Activated CD8-positive, alpha-beta T cell treated with anti-CD3 and anti-CD28 coated beads, Interleukin-2, amount 10 ng/mL, durations not matched to agents 7 days and 5 days (primary cell): ENCODE results near the gene GCN1. TPM values are rescaled to one million over a fixed set of nuclear protein-coding genes. Genes with fewer than 3 reads are reported as not detected.
A peak's percentile ranks its signal among the peaks of the same experiment; 100 is the strongest.

ENCODE experiments used
- ATAC-seq: fragments of 150-1000 bp; cut with Tn5 transposase; one replicate; pipeline ENCODE4 v1.10.0; 2021; ENCODE audit warnings: moderate library complexity
- CTCF ChIA-PET: fragments of 350-600 bp; sonication (Branson Sonifier 250); formaldehyde crosslinking; loops from one replicate; lab custom pipeline; 2021; ENCODE audit warnings: antibody characterized with exemption; lab: Charles Lee
- POLR2A ChIA-PET: fragments of 350-600 bp; sonication (Branson Sonifier 250); formaldehyde crosslinking; loops from one replicate; lab custom pipeline; 2021; ENCODE audit warnings: antibody characterized with exemption; lab: Charles Lee
- DNase-seq: peaks from one replicate; pipeline ENCODE4 v3.0.0-alpha.2; 2020
- H3K27ac Mint-ChIP-seq: one replicate; pipeline ENCODE4 v1.8.0; 2021; ENCODE audit warnings: mild to moderate bottlenecking, mixed read lengths
- H3K27me3 Mint-ChIP-seq: one replicate; pipeline ENCODE4 v1.8.0; 2021; ENCODE audit warnings: low read depth, mixed read lengths
- H3K36me3 Mint-ChIP-seq: one replicate; pipeline ENCODE4 v1.8.0; 2021; ENCODE audit warnings: low read depth, mixed read lengths
- H3K4me1 Mint-ChIP-seq: one replicate; pipeline ENCODE4 v1.8.0; 2021; ENCODE audit warnings: low read depth, mixed read lengths
- H3K4me3 Mint-ChIP-seq: one replicate; pipeline ENCODE4 v1.8.0; 2021; ENCODE audit warnings: mild to moderate bottlenecking, mixed read lengths
- H3K9me3 Mint-ChIP-seq: one replicate; pipeline ENCODE4 v1.8.0; 2022; ENCODE audit warnings: mixed read lengths; ENCODE audit not compliant: insufficient read depth
- total RNA-seq, 2 experiments: library from RNA; stranded (reverse); gene quantifications; one replicate each; pipeline ENCODE4 v1.2.3, GENCODE V29; 2021

GCN1 gene
- total RNA-seq, 2 experiments from 2014 or later: 109 to 112 TPM

GRCh38 chr12:120140603-120141002 is 53.9 kb downstream of the GCN1 start:
- no peaks in the 10 kb centered on the region for H3K9me3 Mint-ChIP-seq
- no peak overlapping the region for H3K27ac Mint-ChIP-seq
- ATAC-seq (no peak), DNase-seq (no peak)
- ChIA-PET CTCF (interaction anchor here (0.7 kb wide), 1 partner anchor 296 kb away, joined by 3 read pairs; no protein-coding TSS in a partner anchor), POLR2A (no interaction called here)
- H3K4me3 Mint-ChIP-seq: no peak overlapping the region
- H3K36me3 Mint-ChIP-seq: peaks cover 67% of the 10 kb centered on the region
- H3K4me1 Mint-ChIP-seq: no peaks in the 10 kb centered on the region
- no peaks in the 10 kb centered on the region for H3K27me3 Mint-ChIP-seq

- no peak overlapping the region for H3K27ac Mint-ChIP-seq
- no peak overlapping the region for H3K4me3 Mint-ChIP-seq
- CTCF ChIA-PET: no interaction called here
- H3K27me3 Mint-ChIP-seq: no peaks in the 10 kb centered on the region
- no peaks in the 10 kb centered on the region for H3K9me3 Mint-ChIP-seq
- ATAC-seq (no peak), DNase-seq (no peak)
- peaks cover 2% of the 10 kb centered on the region for H3K4me1 Mint-ChIP-seq
- peaks cover 67% of the 10 kb centered on the region for H3K36me3 Mint-ChIP-seq
- POLR2A ChIA-PET: no interaction called here
Measured at GRCh38 chr12:120139958-120140357, 54.6 kb downstream of the GCN1 start.

GRCh38 chr12:120138366-120138765 is 56.1 kb downstream of the GCN1 start:
- ChIA-PET CTCF (no interaction called here), POLR2A (no interaction called here)
- ATAC-seq (no peak), DNase-seq (no peak)
- no peak overlapping the region for H3K27ac Mint-ChIP-seq
- no peaks in the 10 kb centered on the region for H3K27me3 Mint-ChIP-seq
- H3K9me3 Mint-ChIP-seq: no peaks in the 10 kb centered on the region
- H3K36me3 Mint-ChIP-seq: peaks cover 67% of the 10 kb centered on the region
- no peak overlapping the region for H3K4me3 Mint-ChIP-seq
- H3K4me1 Mint-ChIP-seq: peaks cover 4% of the 10 kb centered on the region

GRCh38 chr12:120137833-120138232 is 56.7 kb downstream of the GCN1 start:
- ChIA-PET CTCF (no interaction called here), POLR2A (no interaction called here)
- Mint-ChIP-seq H3K4me3 (no peak overlapping the region), H3K27ac (no peak overlapping the region), H3K9me3 (no peaks in the 10 kb centered on the region), H3K36me3 (peaks cover 71% of the 10 kb centered on the region), H3K4me1 (peaks cover 4% of the 10 kb centered on the region), H3K27me3 (no peaks in the 10 kb centered on the region)
- DNase-seq: no peak
- no peak for ATAC-seq

GRCh38 chr12:120136093-120136770 is 58.3 kb downstream of the GCN1 start:
- peaks cover 4% of the 10 kb centered on the region for H3K4me1 Mint-ChIP-seq
- POLR2A ChIA-PET: interaction anchor here (0.5 kb wide), 1 partner anchor 755 kb away, joined by 3 read pairs; no protein-coding TSS in a partner anchor
- no peak for DNase-seq
- ATAC-seq: no peak
- H3K9me3 Mint-ChIP-seq: no peaks in the 10 kb centered on the region
- H3K4me3 Mint-ChIP-seq: no peak overlapping the region
- CTCF ChIA-PET: no interaction called here
- peaks cover 73% of the 10 kb centered on the region for H3K36me3 Mint-ChIP-seq
- no peak overlapping the region for H3K27ac Mint-ChIP-seq
- H3K27me3 Mint-ChIP-seq: no peaks in the 10 kb centered on the region

- no peak for ATAC-seq
- CTCF ChIA-PET: interaction anchor here (1.5 kb wide), 1 partner anchor 9 kb away, joined by 4 read pairs; no protein-coding TSS in a partner anchor
Measured at GRCh38 chr12:120134307-120134980, 60.1 kb downstream of the GCN1 start.

GRCh38 chr12:120132863-120133385 is 61.6 kb downstream of the GCN1 start:
- DNase-seq (no peak), ATAC-seq (peak; percentile 8)
- peaks cover 64% of the 10 kb centered on the region for H3K36me3 Mint-ChIP-seq
- no peak overlapping the region for H3K4me3 Mint-ChIP-seq
- no peak overlapping the region for H3K27ac Mint-ChIP-seq
- no peaks in the 10 kb centered on the region for H3K27me3 Mint-ChIP-seq
- CTCF ChIA-PET: no interaction called here
- H3K4me1 Mint-ChIP-seq: peaks cover 5% of the 10 kb centered on the region
- H3K9me3 Mint-ChIP-seq: no peaks in the 10 kb centered on the region
- POLR2A ChIA-PET: interaction anchor here (1.4 kb wide), 1 partner anchor 68 kb away, joined by 3 read pairs; the partner anchor contains the start of gene RPLP0

More at GRCh38 chr12:120134307-120134980, 60.1 kb downstream of the GCN1 start:
- no peak for DNase-seq
- no peaks in the 10 kb centered on the region for H3K27me3 Mint-ChIP-seq
- H3K27ac Mint-ChIP-seq: no peak overlapping the region
- H3K9me3 Mint-ChIP-seq: no peaks in the 10 kb centered on the region
- peaks cover 5% of the 10 kb centered on the region for H3K4me1 Mint-ChIP-seq
- no peak overlapping the region for H3K4me3 Mint-ChIP-seq
- H3K36me3 Mint-ChIP-seq: peaks cover 64% of the 10 kb centered on the region
- POLR2A ChIA-PET: interaction anchor here (0.6 to 1.2 kb wide), 2 partner anchors 17 to 87 kb away, joined by 3 read pairs; partner anchors contain the start of gene RAB35

GRCh38 chr12:120132054-120132836 is 62.3 kb downstream of the GCN1 start:
- H3K4me3 Mint-ChIP-seq: no peak overlapping the region
- H3K9me3 Mint-ChIP-seq: no peaks in the 10 kb centered on the region
- peaks cover 63% of the 10 kb centered on the region for H3K36me3 Mint-ChIP-seq
- no peak for ATAC-seq
- no peak for DNase-seq
- H3K27me3 Mint-ChIP-seq: no peaks in the 10 kb centered on the region
- H3K4me1 Mint-ChIP-seq: peaks cover 7% of the 10 kb centered on the region
- ChIA-PET POLR2A (interaction anchor here (1.0 to 1.4 kb wide), 2 partner anchors 15 to 69 kb away, joined by 3 read pairs; partner anchors contain the start of gene RPLP0), CTCF (interaction anchor here (1.1 kb wide), 1 partner anchor 11 kb away, joined by 4 read pairs; no protein-coding TSS in a partner anchor)
- H3K27ac Mint-ChIP-seq: no peak overlapping the region

GRCh38 chr12:120131116-120131515 is 63.4 kb downstream of the GCN1 start:
- Mint-ChIP-seq H3K4me3 (no peak overlapping the region), H3K36me3 (peaks cover 63% of the 10 kb centered on the region), H3K27ac (no peak overlapping the region), H3K9me3 (no peaks in the 10 kb centered on the region), H3K4me1 (peaks cover 14% of the 10 kb centered on the region), H3K27me3 (no peaks in the 10 kb centered on the region)
- no peak for DNase-seq
- ChIA-PET CTCF (interaction anchor here (1.1 kb wide), 1 partner anchor 10 kb away, joined by 4 read pairs; no protein-coding TSS in a partner anchor), POLR2A (interaction anchor here (0.5 to 1.0 kb wide), 3 partner anchors 11 to 160 kb away, joined by 3 read pairs; no protein-coding TSS in a partner anchor)
- no peak for ATAC-seq

- DNase-seq (no peak), ATAC-seq (no peak)
- ChIA-PET CTCF (no interaction called here), POLR2A (no interaction called here)
- Mint-ChIP-seq H3K9me3 (no peaks in the 10 kb centered on the region), H3K36me3 (peaks cover 64% of the 10 kb centered on the region), H3K4me1 (peaks cover 13% of the 10 kb centered on the region), H3K27ac (peak overlapping the region; percentile 40), H3K4me3 (no peak overlapping the region), H3K27me3 (no peaks in the 10 kb centered on the region)
Measured at GRCh38 chr12:120130011-120130410, 64.5 kb downstream of the GCN1 start.

- H3K27me3 Mint-ChIP-seq: no peaks in the 10 kb centered on the region
- H3K4me3 Mint-ChIP-seq: no peak overlapping the region
- DNase-seq (no peak), ATAC-seq (no peak)
- H3K4me1 Mint-ChIP-seq: peaks cover 30% of the 10 kb centered on the region
- H3K27ac Mint-ChIP-seq: peak overlapping the region; percentile 30
- H3K9me3 Mint-ChIP-seq: no peaks in the 10 kb centered on the region
- CTCF ChIA-PET: interaction anchor here (1.0 to 1.4 kb wide), 2 partner anchors 16 to 39 kb away, joined by 3 to 4 read pairs; no protein-coding TSS in a partner anchor
- POLR2A ChIA-PET: interaction anchor here (2.7 kb wide), 1 partner anchor 165 kb away, joined by 7 read pairs; the partner anchor contains the start of gene RNU4-2
- H3K36me3 Mint-ChIP-seq: peaks cover 38% of the 10 kb centered on the region
Measured at GRCh38 chr12:120126635-120127005, 67.9 kb downstream of the GCN1 start.
